CD4-positive, alpha-beta T cell treated with Interleukin-6 at 100 ng/mL for 8 hours (primary cell): Measurements from ENCODE around the gene TNP1.

Source experiments
- DNase-seq: peaks from one replicate; pipeline ENCODE4 v3.0.0-alpha.2; 2020; ENCODE audit warnings: mixed read lengths, low spot score

TNP1 gene

DNA sequence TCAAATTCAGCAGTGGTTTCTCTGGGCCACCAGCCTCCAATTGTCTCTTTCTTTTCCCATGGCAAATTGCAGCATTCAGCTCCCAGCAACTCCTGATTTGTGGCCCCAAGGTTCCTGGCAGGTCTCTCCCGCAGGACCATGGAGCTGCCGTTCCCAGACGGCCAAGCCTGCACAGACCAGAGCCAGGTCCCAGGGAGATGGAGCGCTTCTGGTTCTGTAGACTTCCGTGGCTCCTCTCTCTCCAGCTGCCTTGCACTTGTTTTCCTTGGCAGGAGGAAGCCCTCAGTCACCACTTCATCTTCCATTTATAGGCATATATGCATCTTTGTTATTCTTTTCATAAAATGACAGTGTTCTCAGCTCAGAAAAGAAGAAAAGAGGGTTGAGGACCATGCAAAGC, 21.7 kb downstream of the TNP1 start:
- no peak for DNase-seq

DNA sequence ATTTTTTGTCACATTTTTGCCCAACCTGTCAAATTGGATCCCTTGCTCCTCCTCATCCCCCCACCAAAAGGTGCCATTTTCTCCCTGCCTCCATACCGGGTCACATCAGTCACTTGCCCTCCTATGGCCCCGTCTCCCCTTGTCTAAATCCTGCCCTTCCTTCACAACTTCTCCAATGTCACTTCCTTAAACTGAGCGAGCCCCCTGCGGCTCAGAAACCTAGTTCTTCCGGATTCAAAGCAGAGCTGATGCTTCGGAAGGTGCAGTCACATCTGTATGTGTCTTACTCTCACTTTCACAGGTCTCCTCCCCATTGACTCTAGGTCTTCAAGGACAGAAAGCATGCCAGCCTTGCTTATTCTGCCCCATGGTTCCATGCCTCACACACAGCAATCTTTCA, 22.1 kb downstream of the TNP1 start:
- no peak for DNase-seq

DNA sequence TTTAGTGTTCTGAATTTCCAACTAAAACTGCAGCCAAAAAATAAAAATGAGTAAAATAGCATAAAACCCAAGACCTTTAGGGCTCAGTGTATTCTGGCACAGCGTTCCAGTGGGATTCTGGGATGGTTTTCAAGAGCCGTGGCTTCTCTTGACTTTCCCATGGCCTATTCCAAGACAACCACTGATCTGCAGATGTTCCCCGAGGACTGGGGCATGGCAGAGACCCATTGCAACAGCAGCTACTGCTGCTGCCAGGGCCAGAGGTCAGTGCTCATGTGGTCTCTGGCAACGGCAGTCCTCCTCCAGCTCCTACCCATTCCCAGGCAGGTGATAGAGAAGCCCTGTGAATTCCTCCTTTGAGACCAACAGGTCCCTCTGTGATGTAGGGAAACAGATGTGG, 26.8 kb downstream of the TNP1 start:
- no peak for DNase-seq

DNA sequence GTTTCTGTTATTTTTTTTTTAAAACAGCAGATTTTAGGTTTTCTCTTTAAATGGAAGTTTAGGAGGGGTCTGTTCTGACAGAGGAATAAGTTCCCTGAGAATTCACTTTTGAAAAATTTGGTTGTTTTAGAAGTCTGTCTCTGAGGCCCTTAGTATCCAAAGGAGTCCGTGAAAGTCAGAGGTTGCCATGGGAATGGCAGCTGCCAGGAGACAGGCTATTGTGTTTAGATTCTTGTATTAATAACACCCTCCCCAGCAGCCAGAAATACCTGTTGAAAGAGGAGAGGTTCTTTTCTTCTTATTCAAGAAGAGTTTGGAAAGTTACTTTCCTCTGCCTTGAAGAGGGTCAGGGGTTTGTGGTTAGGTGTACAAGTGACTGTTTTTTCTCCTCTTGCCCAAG, 29.5 kb downstream of the TNP1 start:
- DNase-seq: no peak

DNA sequence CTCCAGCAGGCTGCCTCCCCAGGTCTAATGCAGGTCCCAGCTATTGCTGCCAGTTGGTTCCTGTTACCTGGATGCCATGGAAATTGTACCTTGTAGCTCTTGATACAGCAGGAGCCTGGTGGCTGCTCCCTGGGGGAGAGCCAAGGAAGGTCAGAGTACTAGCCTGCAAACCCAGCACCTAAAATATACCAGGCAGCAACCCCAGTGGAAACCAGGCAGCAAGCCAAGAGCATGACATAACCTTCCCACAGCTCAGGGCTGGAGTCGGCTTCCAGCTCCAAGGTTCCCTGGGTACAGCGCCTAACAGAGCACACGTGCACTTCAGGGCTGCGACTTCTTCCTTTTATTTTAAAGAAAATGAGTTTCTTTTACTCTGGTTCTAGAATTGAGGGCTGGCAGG, 30.3 kb downstream of the TNP1 start:
- no peak for DNase-seq

DNA sequence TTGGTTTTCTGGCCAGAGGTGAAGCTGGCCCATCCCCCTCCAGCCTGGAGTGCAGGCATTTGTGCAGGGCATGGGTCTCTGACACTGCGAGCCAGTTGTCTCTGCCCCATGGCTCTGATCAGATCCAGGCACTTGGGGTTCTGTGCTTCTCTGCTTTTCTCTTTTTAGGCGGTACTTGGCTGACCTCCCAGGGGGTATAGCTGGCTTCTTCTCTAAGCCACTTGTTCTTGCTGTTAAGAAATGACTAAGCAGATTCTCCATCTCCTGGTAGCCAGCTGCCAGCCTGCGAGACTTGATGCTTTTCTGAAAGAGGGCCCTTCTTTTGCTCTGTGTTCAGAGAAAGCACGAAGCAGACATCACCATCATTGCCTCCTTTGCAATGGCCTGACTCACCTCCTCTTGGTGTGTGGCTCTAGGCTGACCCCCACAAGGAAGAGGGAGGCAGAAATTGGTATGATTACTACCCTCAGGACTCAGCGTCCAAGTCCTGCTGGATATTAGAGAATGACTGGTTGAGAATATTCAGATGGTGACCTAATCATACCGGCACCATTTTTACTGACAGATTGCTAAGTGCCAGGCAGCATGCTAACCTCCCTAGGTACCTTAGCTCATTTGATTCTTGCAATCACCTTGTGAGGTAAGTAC, 32.7 kb downstream of the TNP1 start:
- DNase-seq: no peak

DNA sequence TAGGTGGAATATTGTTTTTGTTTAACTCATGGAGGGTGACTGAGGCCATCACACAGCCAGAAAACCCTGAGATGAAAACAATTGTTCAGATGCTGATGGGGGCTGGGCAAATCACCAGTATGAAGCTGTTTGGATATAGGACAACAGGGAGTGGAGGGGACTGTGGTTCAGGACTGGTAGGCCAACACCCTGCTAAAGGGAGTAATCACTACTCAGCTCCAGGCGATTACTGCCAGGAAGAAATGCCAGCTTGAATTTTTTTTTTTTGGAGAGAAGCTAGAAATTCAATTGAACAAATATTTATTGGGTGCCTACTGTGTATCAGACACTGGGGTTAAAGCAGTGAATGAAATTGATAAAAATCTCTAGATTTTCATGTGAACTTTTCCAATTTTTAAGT, 37.4 kb downstream of the TNP1 start:
- no peak for DNase-seq

DNA sequence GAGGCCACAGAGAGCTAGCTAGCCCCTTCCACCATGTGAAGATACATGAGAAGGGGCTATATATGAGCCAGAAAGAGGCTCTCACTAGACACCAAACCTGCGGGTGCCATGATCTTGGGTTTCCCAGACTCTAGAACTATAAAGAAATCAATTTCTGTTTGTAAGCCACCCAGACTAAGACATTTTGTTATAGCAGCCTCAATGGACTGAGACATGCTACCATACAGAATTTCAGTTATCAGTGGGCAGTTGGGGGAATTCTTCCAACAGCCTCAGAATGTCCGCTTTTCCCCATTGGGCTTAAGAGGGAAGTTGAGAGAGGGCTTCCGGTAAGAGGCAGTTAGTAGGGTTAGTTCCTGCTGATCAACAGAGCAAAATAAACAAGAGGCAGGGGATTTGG, 39.2 kb downstream of the TNP1 start:
- DNase-seq: no peak

DNA sequence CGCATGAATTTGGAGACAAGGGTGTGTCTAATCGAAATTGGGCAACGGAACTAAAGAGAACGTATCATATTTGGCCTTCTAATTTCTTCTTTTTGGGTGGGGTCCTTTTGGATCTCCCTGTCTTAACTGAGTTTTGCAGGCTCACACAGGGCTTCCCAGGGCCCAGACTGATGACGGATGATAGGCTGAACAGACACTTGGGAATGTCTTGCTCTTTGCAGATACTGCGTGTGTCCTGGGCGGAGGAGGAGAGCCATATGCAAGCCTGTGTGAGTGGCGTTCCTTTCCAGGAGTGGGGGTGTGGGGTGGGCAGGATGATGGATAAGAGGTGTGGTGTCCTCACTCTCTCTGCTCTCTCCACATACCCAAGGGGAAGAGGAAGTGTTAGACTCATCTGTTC, 40.1 kb downstream of the TNP1 start:
- no peak for DNase-seq

DNA sequence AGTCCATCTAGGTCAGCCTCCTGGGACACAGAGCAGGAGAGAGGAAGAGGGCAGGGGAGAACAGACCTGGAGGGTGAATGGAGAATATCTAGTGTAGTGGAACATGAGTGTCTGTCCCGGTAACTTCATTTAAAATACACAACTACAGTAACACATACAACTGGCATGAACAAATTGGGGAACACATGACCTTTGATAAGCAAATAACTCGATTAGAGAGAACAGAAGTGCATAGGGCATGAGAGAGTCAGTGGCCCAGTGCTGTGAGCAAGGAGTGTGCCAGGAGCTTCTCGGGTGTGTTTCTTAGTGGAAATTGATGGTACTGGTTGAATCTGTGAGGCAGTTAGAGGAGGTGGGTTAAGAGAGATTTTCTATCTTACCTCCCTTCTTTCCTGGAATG, 40.8 kb downstream of the TNP1 start:
- DNase-seq: no peak

DNA sequence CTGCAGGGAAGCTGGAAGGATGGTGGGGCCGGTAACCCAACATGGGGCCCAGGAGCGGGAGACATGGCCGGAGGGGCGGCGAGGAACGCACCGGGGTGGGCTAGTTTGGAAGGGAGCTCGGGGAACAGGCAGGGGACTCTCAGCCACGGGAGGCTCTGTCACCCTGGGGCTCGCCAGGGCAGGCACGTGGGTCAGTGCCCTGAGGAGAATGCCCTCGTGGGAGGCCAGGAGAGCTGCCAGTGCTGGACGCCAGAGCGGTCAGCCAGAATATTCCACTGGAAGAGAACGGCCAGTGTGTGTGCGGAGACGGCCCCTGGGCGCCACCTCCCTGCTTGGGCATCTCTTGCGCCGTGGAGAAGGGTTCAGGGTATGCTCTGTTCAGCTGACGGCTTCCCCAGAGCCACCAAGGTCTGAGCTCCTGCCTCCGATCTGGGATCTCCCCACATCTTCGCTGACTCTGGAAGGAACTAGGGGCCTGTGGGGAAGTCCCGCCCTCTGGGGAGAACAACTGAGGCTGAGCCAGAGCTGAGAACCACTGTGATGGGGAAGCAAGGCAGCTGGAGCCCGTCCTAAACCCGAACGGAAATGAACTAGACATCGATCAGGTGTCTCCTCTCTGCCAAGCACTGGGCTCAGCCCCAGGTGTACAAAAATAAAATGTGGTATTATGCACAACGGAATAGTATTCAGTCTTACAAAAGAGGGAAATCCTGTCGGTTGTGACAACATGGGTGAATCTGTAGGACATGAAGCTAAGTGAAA, 49.3 kb downstream of the TNP1 start:
- no peak for DNase-seq
